GM18499 (cell line): ENCODE results near the gene SPECC1.
"Not testable (repeated sequence)": the region's sequence is repeated elsewhere in the genome, so short reads cannot be mapped to it uniquely, and the experiment has no call there.

Experiments used
- ATAC-seq: cut with Tn5 transposase; IDR thresholded peaks from one replicate; pipeline ENCODE4 v1.9.1; 2021; ENCODE audit warnings: moderate number of reproducible peaks; ENCODE audit not compliant: insufficient read depth, unreplicated experiment

The SPECC1 gene

GRCh38 chr17:20223808-20224328, 214.7 kb downstream of the SPECC1 start:
- ATAC-seq = no peak

GRCh38 chr17:20224379-20224778, 215.2 kb downstream of the SPECC1 start:
- no peak for ATAC-seq

GRCh38 chr17:20225162-20226115, 216.3 kb downstream of the SPECC1 start:
- no peak for ATAC-seq

GRCh38 chr17:20226814-20227482, 217.8 kb downstream of the SPECC1 start:
- no peak for ATAC-seq

GRCh38 chr17:20227720-20228370, 218.7 kb downstream of the SPECC1 start:
- not testable (repeated sequence) for ATAC-seq

GRCh38 chr17:20228410-20228809, 219.3 kb downstream of the SPECC1 start:
- no peak for ATAC-seq

DNA sequence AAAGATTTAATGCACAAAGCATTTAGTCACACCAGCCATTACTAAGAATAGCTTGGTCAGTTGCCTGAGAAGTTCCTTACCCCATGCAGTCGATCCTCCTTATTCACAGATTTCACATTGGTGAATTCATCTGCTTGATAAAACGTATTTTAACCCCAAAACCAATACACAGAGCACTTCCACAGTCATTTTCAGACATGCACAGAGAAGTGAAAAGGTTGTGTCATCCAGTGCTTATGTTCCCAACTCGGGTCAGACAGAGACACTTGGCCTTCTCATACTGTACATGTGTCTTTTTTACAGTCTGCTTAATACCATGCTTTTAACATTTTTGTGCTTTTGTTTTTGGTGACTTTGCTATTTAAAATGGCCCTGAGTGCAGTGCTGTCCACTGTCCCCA, 219.7 kb downstream of the SPECC1 start:
- ATAC-seq = no peak

DNA sequence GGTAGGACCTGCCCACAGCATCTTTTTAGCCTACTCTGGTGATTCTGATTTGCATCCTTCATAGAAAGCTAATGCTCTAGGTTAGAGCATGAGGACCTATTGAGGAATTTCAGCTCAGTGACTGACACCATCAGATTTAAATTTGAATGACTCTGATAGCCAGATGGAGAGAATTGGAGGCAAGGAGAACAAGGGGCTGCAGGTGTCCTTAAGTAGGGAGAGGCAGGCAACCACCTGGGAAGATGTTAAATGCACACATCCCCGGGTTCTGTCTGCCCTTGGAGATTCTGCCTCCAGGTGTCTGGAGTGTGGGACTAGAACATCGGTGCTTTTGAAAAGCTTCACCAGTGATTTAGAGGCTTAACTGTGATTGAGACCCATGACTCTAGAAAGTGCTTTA, 221.8 kb downstream of the SPECC1 start:
- ATAC-seq = no peak

DNA sequence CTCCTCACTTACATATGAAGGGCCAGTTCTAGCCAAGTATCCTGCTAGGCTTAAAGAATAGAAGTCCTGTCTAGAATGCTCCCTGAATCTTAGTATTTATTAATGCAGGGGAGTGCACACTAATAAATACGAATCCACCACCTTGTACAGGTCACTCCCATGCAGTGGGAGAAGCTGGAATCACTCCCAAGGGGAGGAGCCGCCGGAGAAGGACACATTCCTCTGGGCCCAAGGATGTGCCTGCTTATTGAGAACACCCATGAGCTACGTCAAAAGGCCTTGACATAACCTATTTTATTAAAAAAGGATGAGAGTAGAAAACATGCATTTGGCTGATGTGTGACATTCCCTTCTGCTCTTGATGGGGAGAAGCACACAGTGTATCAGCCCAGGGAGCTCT, 223.5 kb downstream of the SPECC1 start:
- ATAC-seq = no peak

DNA sequence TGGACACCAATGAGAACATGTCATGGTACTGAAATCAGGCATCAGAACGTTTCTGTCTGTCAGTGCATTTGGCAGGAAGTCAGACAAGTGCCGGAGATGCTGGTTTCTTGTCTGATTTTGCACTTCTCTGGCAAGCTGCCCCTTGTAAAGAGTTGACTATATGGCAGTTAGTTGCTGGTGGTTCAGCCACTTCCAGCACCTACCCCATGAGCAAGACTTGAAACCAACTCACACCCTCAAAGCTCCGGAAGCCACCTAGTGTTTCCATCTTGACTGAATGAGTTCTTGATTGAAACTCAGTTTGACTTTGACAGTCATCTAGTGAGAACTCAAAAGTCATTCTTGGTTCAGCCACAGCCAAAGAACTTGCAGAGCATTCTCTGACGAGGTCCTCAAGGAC, 225.1 kb downstream of the SPECC1 start:
- ATAC-seq = no peak

GRCh38 chr17:20235747-20236146, 226.6 kb downstream of the SPECC1 start:
- ATAC-seq = no peak

DNA sequence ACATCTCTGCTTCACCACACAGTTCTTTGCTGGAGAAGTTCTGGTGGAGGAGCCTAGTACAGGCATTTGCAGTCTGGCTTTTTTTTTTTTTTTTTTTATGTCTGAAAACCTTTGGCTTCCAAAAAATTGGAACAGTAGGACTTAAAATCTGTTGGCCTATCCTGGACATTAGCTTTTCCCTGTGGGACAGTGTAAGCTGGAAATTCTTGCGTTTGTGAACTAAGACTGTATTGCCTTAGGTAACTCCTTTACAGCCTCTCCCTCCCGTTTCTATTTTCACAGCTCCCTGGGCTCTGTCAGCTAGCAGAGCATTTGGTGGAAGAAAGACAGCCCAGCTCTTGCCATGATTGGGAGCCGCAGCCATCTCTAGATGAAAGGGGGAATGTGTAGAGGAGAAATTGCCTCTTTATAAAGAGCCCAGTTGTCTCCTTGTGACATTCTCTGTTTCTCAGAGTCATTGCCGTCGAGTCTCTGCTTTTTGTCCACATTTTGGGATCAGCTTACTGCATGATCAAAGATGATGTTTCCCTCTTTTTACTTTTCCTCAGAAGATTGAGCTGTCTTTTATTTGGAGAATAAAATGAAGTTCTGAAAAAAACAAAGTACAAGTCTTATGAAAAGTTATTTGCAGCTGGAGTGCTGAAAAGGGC, 227.5 kb downstream of the SPECC1 start:
- no peak for ATAC-seq

DNA sequence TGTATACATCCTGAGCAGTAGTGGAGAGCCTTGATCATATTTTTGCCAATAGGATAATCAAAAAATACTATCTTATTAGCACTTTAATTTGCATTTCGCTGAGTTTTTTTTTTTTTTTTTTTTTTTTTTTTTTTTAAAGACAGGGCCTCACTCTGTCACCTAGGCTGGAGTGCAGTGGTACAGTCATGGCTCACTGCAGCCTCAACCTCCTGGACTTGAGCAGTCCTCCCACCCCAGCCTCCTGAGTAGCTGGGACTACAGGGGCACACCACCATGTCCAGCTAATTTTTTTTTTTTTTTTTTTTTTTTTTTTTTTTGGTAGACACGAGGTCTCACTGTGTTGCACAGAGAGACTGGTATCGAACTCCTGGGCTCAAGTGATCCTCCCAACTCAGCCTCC, 230.6 kb downstream of the SPECC1 start:
- not testable (repeated sequence) for ATAC-seq

DNA sequence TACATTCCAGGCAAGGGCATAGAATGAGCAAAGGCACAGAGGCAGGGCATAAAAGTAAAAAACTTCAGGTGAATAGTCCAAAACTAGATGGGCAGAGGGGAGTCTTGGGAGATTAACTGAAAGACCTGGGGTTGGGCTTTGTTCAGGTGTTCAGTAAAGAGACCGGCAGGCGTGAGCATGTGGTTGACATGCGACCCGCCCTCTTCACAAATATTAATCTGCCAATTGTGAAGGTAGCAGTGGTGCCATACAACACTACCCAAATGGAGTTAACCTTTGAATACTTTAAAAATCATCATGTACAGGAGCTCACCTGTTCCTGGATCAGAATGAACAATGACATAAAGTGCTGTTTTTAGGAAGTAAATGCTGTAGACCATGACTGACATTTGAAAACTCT, 232.7 kb downstream of the SPECC1 start:
- no peak for ATAC-seq

DNA sequence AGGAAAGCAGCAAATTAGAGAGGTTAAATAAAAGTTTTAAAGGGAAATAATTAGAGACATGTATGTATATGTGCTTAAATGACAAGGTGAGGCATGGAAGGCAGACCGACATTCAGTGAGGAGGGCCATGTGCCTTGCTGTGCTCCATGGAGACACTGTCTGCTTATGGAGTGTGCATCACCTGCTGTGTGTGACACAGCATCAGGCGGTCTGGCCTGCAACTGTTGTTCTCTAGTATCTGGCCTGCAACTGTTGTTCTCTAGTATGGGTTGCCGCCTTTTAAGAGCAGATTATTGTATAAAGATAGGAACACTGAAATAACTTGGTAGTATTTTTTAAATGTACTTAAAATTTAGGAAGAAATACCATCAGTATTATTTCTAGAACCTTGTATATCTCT, 233.1 kb downstream of the SPECC1 start:
- ATAC-seq = no peak

DNA sequence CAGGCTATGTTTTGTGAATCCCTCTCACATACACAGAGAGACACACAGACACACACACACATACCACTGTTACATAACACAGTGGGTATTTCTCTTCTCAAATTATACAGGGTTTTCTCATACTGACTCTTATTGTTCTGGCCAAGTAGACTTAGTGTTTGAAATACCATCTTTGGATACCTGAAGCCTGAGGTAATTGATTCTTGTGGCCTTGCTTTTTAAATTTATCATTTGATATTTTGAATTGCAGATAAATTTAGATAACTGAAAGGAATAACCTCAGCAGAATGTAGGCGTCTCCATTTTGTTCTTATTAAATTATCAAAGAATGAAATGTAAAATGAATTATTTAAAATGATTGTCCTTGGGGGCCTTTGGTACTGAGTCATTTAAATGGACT, 234.4 kb downstream of the SPECC1 start:
- ATAC-seq = no peak

GRCh38 chr17:20244671-20245070, 235.5 kb downstream of the SPECC1 start:
- no peak for ATAC-seq

GRCh38 chr17:20246692-20247091, 237.5 kb downstream of the SPECC1 start:
- ATAC-seq = no peak

DNA sequence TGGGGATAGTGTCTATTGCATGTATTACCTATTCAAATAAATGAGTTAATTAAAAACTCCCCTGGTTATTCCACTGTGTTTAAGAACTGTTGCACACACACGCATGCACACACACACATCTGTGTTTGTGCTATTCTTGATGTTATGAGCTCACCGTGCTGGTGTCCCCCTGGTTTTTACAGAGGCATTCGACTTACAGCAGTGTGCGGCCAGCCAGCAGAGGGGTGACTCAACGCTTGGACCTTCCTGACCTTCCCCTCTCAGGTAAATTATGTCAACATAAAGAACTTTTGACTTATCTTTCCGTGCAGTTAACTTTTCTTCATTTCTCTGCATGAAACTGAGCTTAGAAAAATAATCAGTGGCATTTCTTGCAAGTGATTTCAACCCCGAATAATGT, 244.2 kb downstream of the SPECC1 start:
- ATAC-seq = no peak

DNA sequence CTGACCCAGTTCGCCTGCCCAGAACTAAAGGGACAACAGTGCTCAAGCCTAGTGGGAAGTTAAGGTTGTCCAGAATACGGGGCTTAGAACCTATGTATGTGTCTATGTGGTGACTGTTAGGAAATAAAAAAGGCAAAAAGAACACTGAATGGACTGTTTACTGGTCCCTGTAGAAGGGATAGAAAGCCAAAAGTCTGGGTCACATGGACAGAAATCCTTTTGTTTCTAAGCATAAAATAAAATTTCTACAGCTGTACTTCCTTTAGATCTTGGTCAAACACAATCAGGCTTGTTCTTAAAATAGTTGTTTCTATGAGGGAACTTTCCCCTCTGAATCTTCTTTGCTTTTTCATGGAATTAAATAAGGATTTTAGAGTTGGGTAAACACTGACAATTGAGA, 245.4 kb downstream of the SPECC1 start:
- no peak for ATAC-seq
